C4-2B (cell line): ENCODE results near the gene SYNPO2.

Source experiments
- CTCF ChIP-seq: fragments of 450-650 bp; conservative IDR thresholded peaks from 2 replicates; pipeline ENCODE4 v1.5.1; 2017; ENCODE audit warnings: mild to moderate bottlenecking
- ZFX ChIP-seq: fragments of 450-650 bp; IDR thresholded peaks from 2 replicates; pipeline ENCODE4 v1.6.1; 2017

GRCh38 chr4:118991686-118992085 is 103.0 kb downstream of the SYNPO2 start:
- TF ChIP-seq CTCF, result no peak
- no peak for TF ChIP-seq ZFX
